Measurements from ENCODE around the gene ZNF552.

The ZNF552 gene

GRCh38 chr19:57773488-57773887, 41.2 kb downstream of the ZNF552 start:
- no peaks in the 10 kb centered on the region for H3K4me1 ChIP-seq (ENCODE audit: insufficient read depth, low read length)
- H3K9me3 ChIP-seq (ENCODE audit: control insufficient read depth, insufficient read depth, low read length), result peaks cover 5% of the 10 kb centered on the region; the same call in 1 of the 2 replicates
- peaks cover 9% of the 10 kb centered on the region for H3K36me3 ChIP-seq (ENCODE audit: insufficient read depth, low read length)
- H3K9ac ChIP-seq (ENCODE audit: low read depth, low read length), result no peak overlapping the region

- Histone ChIP-seq H3K9ac (ENCODE audit: low read depth, low read length) (no peak overlapping the region), H3K9me3 (ENCODE audit: control insufficient read depth, insufficient read depth, low read length) (no peaks in the 10 kb centered on the region), H3K36me3 (ENCODE audit: insufficient read depth, low read length) (no peaks in the 10 kb centered on the region), H3K4me1 (ENCODE audit: insufficient read depth, low read length) (no peaks in the 10 kb centered on the region)
Observed at GRCh38 chr19:57771417-57771816, 43.3 kb downstream of the ZNF552 start.

GRCh38 chr19:57769345-57770131, 45.2 kb downstream of the ZNF552 start, which contains the start of gene ZNF586:
TSS of gene ZNF586 (plus strand) at chr19:57769676. CDS start at chr19:57769843, 167 bp downstream.
- Histone ChIP-seq H3K36me3 (ENCODE audit: insufficient read depth, low read length) (no peaks in the 10 kb centered on the region), H3K9me3 (ENCODE audit: control insufficient read depth, insufficient read depth, low read length) (no peaks in the 10 kb centered on the region), H3K4me1 (ENCODE audit: insufficient read depth, low read length) (no peaks in the 10 kb centered on the region), H3K9ac (ENCODE audit: low read depth, low read length) (peak within 1 kb of the TSS; percentile 89)

GRCh38 chr19:57759096-57759495, 55.6 kb downstream of the ZNF552 start:
- Histone ChIP-seq H3K36me3 (ENCODE audit: insufficient read depth, low read length) (peaks cover 35% of the 10 kb centered on the region), H3K4me1 (ENCODE audit: insufficient read depth, low read length) (no peaks in the 10 kb centered on the region)

GRCh38 chr19:57757941-57758340, 56.8 kb downstream of the ZNF552 start:
- Histone ChIP-seq H3K4me1 (ENCODE audit: insufficient read depth, low read length) (no peaks in the 10 kb centered on the region), H3K36me3 (ENCODE audit: insufficient read depth, low read length) (peaks cover 46% of the 10 kb centered on the region), H3K9me3 (ENCODE audit: control insufficient read depth, insufficient read depth, low read length) (no peaks in the 10 kb centered on the region), H3K9ac (ENCODE audit: low read depth, low read length) (no peak overlapping the region)

More at GRCh38 chr19:57759096-57759495, 55.6 kb downstream of the ZNF552 start:
- Histone ChIP-seq H3K9ac (ENCODE audit: low read depth, low read length) (no peak overlapping the region), H3K9me3 (ENCODE audit: control insufficient read depth, insufficient read depth, low read length) (no peaks in the 10 kb centered on the region)
